ENCODE measurements around the gene ANKMY2. TPM values are rescaled to one million over a fixed set of nuclear protein-coding genes. Genes with fewer than 3 reads are reported as not detected.
"Not testable (repeated sequence)": the region's sequence is repeated elsewhere in the genome, so short reads cannot be mapped to it uniquely, and the experiment has no call there.

Gene ANKMY2
- total and polyA plus RNA-seq, 9 donors: 9.9 to 26.5 (median 21.7) TPM

GRCh38 chr7:16604054-16604453 is 41.5 kb downstream of the ANKMY2 start:
- intact Hi-C loops (cut with DNase I): no loop called here

DNA sequence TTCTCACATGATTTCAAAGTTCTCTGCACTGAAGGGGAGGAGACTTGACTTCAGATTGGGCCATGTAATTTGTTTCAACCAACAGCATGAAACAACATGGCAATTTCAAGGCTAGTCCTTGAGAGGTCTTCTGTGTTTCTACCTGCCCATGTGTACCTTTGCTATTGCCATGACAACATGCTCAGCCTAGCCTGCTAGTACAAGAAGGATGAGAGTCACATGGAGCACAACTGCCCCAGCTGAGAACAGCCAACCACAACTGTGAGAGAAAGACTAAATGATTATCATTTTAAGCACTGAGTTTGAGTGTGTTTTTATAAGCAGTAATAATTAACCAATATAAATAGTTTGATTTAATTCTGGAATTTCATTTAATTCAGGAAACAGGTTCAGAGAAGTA is 41.9 kb downstream of the ANKMY2 start:
- intact Hi-C loops (cut with DNase I): no loop called here
- no peak overlapping the region for H3K4me3 ChIP-seq
- no peaks in the 10 kb centered on the region for H3K4me1 ChIP-seq (ENCODE audit: insufficient read depth)
- H3K27me3 ChIP-seq: no peaks in the 10 kb centered on the region
- TF ChIP-seq CTCF (IDR thresholded peaks at IDR 0.05) (no peak), EP300 (IDR thresholded peaks at IDR 0.05) (no peak), POLR2A (IDR thresholded peaks at IDR 0.05) (no peak)
- DNase-seq: no peak
- no peak overlapping the region for H3K27ac ChIP-seq
- no peaks in the 10 kb centered on the region for H3K36me3 ChIP-seq
- no peaks in the 10 kb centered on the region for H3K9me3 ChIP-seq

More at GRCh38 chr7:16604054-16604453, 41.5 kb downstream of the ANKMY2 start:
- DNase-seq: no peak
- H3K27me3 ChIP-seq: no peaks in the 10 kb centered on the region
- no peak overlapping the region for H3K27ac ChIP-seq
- no peaks in the 10 kb centered on the region for H3K4me1 ChIP-seq (ENCODE audit: insufficient read depth)
- H3K4me3 ChIP-seq: no peak overlapping the region
- H3K36me3 ChIP-seq: no peaks in the 10 kb centered on the region
- TF ChIP-seq CTCF (IDR thresholded peaks at IDR 0.05) (no peak), EP300 (IDR thresholded peaks at IDR 0.05) (no peak), POLR2A (IDR thresholded peaks at IDR 0.05) (no peak)
- no peaks in the 10 kb centered on the region for H3K9me3 ChIP-seq
- 97 to 99% (median 98%) methylated on average over 3 of the region's 3 CpGs for WGBS, 3 donors

GRCh38 chr7:16599860-16600259 is 45.7 kb downstream of the ANKMY2 start:
- 87 to 91% (median 88%) methylated on average over 7 of the region's 7 CpGs for WGBS, 3 donors
- H3K4me1 ChIP-seq (ENCODE audit: insufficient read depth): no peaks in the 10 kb centered on the region
- no peak for TF ChIP-seq CTCF (IDR thresholded peaks at IDR 0.05)
- no peaks in the 10 kb centered on the region for H3K36me3 ChIP-seq
- DNase-seq: no peak
- intact Hi-C loops (cut with DNase I): no loop called here
- no peak overlapping the region for H3K4me3 ChIP-seq
- no peaks in the 10 kb centered on the region for H3K9me3 ChIP-seq
- H3K27ac ChIP-seq: no peak overlapping the region
- no peaks in the 10 kb centered on the region for H3K27me3 ChIP-seq

- no peaks in the 10 kb centered on the region for H3K9me3 ChIP-seq
- DNase-seq: no peak
- intact Hi-C loops (cut with DNase I): no loop called here
- H3K4me3 ChIP-seq: no peak overlapping the region
- H3K36me3 ChIP-seq: no peaks in the 10 kb centered on the region
- TF ChIP-seq POLR2A (IDR thresholded peaks at IDR 0.05) (no peak), CTCF (IDR thresholded peaks at IDR 0.05) (no peak), EP300 (IDR thresholded peaks at IDR 0.05) (no peak)
- no peaks in the 10 kb centered on the region for H3K27me3 ChIP-seq
- no peaks in the 10 kb centered on the region for H3K4me1 ChIP-seq (ENCODE audit: insufficient read depth)
- 51 to 56% (median 52%) methylated on average over 4 of the region's 4 CpGs for WGBS, 3 donors
- no peak overlapping the region for H3K27ac ChIP-seq
These were observed 47.5 kb downstream of the ANKMY2 start for GRCh38 chr7:16598015-16598414.

DNA sequence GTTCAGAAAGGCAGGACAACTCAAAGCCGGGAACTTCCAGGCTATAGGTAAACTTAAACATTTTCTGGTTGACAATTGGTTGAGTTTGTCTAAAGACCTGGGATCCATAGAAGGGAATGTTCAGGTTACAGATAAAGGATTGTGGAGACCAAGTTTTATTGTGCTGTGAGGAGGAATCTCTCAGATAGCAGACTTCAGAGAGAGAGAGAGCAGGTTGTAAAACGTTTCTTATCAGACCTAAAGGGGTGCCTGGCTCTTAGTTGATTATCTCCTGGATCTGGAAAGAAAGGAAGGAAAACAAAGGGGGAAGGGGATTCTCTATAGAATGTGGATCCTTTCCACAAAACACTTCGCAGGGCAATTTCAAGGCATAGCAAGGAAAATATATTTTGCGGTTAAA is 50.0 kb downstream of the ANKMY2 start:
- H3K4me3 ChIP-seq; H3K36me3 ChIP-seq; H3K4me1 ChIP-seq (ENCODE audit: insufficient read depth); intact Hi-C loops (cut with DNase I); H3K27ac ChIP-seq; DNase-seq; H3K9me3 ChIP-seq; H3K27me3 ChIP-seq: not testable (repeated sequence)
- 59 to 65% (median 63%) methylated on average over 4 of the region's 4 CpGs for whole genome bisulfite sequencing, 3 donors

Measured in ovary (tissue), 9 donors.